Naive B cell (primary cell): ENCODE data around the gene MMP2. TPM values are rescaled to one million over a fixed set of nuclear protein-coding genes. Genes with fewer than 3 reads are reported as not detected.

ENCODE experiments used
- ATAC-seq, 2 donors: fragments of 150-1000 bp; cut with Tn5 transposase; 2 replicates each; pipeline ENCODE4 v1.10.0; 2021; ENCODE audit warnings: low read depth in 2 of 2, mild to moderate bottlenecking in 2 of 2, moderate library complexity in 2 of 2
- DNase-seq: peaks from one replicate; pipeline ENCODE4 v3.0.0; 2022
- H3K27ac Mint-ChIP-seq, 6 donors: one replicate each; pipeline ENCODE4 v1.8.0; 2020 to 2022; ENCODE audit warnings: mild to moderate bottlenecking in 6 of 6, mixed read lengths in 6 of 6, moderate library complexity in 5 of 6, inconsistent platforms in 2 of 6
- H3K27me3 Mint-ChIP-seq, 3 donors: one replicate each; pipeline ENCODE4 v1.8.0; 2021 to 2022; ENCODE audit warnings: mixed read lengths in 3 of 3, mild to moderate bottlenecking in 1 of 3
- H3K36me3 Mint-ChIP-seq, 2 donors: one replicate each; pipeline ENCODE4 v1.8.0; 2020 to 2022; ENCODE audit warnings: mixed read lengths in 2 of 2, inconsistent platforms in 1 of 2, mild to moderate bottlenecking in 1 of 2
- H3K4me1 Mint-ChIP-seq, 3 donors: one replicate each; pipeline ENCODE4 v1.8.0; 2020 to 2022; ENCODE audit warnings: mixed read lengths in 3 of 3, inconsistent platforms in 1 of 3, mild to moderate bottlenecking in 1 of 3, moderate library complexity in 1 of 3
- H3K4me3 Mint-ChIP-seq, 8 donors: one replicate each; pipeline ENCODE4 v1.8.0; 2020 to 2022; ENCODE audit warnings: mild to moderate bottlenecking in 8 of 8, mixed read lengths in 8 of 8, moderate library complexity in 8 of 8, inconsistent platforms in 2 of 8
- H3K9me3 Mint-ChIP-seq, 7 donors: one replicate each; pipeline ENCODE4 v1.8.0; 2020 to 2022; ENCODE audit warnings: mixed read lengths in 7 of 7, mild to moderate bottlenecking in 5 of 7, inconsistent platforms in 2 of 7, moderate library complexity in 1 of 7
- polyA plus RNA-seq, 6 donors: library from polyadenylated mRNA; unstranded; fragments of 300-500 nt; fragmentation: Illumina TruSeq; gene quantifications; one replicate each; pipeline ENCODE4 v1.2.3, GENCODE V29; 2021; ENCODE audit warnings: low read depth in 6 of 6

The MMP2 gene
- polyA plus RNA-seq, 6 donors from 2014 or later: not detected

- no peaks in the 10 kb centered on the region for H3K4me1 Mint-ChIP-seq
- no peaks in the 10 kb centered on the region for H3K36me3 Mint-ChIP-seq
- H3K27me3 Mint-ChIP-seq: peaks cover 0 to 12% (median 5%) of the 10 kb centered on the region in 3 donors
- peaks cover 0 to 2% (median 0%) of the 10 kb centered on the region in 7 donors for H3K9me3 Mint-ChIP-seq
- H3K4me3 Mint-ChIP-seq: no peak overlapping the region
- ATAC-seq: no peak
- DNase-seq: no peak
- no peak overlapping the region for H3K27ac Mint-ChIP-seq
Observed at GRCh38 chr16:55502801-55503366, 23.9 kb downstream of the MMP2 start.

DNA sequence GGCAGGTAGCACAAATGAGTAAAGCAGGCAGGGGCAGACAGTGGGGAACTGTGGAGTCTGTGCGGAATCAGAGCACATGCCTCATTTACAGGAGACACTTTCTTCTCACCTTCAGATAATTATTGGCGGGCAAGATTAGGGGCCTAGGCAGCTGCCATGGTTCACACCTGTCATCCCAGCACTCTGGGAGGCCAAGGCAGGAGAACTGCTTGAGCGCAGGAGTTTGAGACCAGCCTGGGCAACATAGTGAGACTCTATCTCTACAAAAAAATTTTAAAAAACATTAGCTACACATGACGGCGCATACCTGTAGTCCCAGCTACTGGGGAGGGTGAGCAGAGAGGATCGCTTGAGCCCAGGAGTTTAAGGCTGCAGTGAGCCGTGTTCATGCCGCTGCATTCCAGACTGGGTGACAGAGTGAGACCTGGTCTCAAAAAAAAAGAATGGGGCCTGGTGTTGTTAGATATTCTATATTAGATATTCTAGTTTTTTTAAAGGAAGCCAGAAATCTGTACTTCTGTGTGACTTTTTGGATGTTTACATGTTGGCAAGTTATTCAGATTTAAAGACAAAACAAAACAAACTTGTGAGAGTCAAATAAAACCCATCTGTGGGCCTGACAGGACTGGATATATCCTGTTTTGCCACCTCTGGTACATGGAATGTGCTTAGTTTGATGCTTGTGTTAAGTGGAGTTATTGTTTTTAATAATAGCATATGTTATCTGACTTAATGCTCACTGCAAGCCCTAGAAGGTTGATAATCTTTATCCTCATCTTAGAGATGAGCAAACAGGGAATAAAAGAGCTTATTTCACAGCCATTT, 24.9 kb downstream of the MMP2 start:
- ATAC-seq: no peak
- H3K4me3 Mint-ChIP-seq: no peak overlapping the region
- H3K27ac Mint-ChIP-seq: no peak overlapping the region
- peaks cover 6 to 22% (median 8%) of the 10 kb centered on the region in 3 donors for H3K27me3 Mint-ChIP-seq
- H3K9me3 Mint-ChIP-seq: peaks cover 0 to 2% (median 0%) of the 10 kb centered on the region in 7 donors
- no peaks in the 10 kb centered on the region for H3K36me3 Mint-ChIP-seq
- no peak for DNase-seq
- peaks cover 5 to 6% (median 6%) of the 10 kb centered on the region in 3 donors for H3K4me1 Mint-ChIP-seq

DNA sequence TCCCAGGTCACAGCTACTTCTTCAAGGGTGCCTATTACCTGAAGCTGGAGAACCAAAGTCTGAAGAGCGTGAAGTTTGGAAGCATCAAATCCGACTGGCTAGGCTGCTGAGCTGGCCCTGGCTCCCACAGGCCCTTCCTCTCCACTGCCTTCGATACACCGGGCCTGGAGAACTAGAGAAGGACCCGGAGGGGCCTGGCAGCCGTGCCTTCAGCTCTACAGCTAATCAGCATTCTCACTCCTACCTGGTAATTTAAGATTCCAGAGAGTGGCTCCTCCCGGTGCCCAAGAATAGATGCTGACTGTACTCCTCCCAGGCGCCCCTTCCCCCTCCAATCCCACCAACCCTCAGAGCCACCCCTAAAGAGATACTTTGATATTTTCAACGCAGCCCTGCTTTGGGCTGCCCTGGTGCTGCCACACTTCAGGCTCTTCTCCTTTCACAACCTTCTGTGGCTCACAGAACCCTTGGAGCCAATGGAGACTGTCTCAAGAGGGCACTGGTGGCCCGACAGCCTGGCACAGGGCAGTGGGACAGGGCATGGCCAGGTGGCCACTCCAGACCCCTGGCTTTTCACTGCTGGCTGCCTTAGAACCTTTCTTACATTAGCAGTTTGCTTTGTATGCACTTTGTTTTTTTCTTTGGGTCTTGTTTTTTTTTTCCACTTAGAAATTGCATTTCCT, 26.5 kb downstream of the MMP2 start:
- DNase-seq (no peak), ATAC-seq (no peak)
- peak overlapping the region in 1 of 6 donors; percentile 22 for H3K27ac Mint-ChIP-seq
- H3K9me3 Mint-ChIP-seq: peaks cover 0 to 2% (median 0%) of the 10 kb centered on the region in 7 donors
- H3K4me1 Mint-ChIP-seq: peaks cover 13 to 16% (median 16%) of the 10 kb centered on the region in 3 donors
- H3K27me3 Mint-ChIP-seq: peaks cover 13 to 35% (median 14%) of the 10 kb centered on the region in 3 donors
- H3K4me3 Mint-ChIP-seq: no peak overlapping the region
- no peaks in the 10 kb centered on the region for H3K36me3 Mint-ChIP-seq

DNA sequence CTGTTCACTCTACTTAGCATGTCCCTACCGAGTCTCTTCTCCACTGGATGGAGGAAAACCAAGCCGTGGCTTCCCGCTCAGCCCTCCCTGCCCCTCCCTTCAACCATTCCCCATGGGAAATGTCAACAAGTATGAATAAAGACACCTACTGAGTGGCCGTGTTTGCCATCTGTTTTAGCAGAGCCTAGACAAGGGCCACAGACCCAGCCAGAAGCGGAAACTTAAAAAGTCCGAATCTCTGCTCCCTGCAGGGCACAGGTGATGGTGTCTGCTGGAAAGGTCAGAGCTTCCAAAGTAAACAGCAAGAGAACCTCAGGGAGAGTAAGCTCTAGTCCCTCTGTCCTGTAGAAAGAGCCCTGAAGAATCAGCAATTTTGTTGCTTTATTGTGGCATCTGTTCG, 27.1 kb downstream of the MMP2 start:
- peaks cover 13 to 16% (median 16%) of the 10 kb centered on the region in 3 donors for H3K4me1 Mint-ChIP-seq
- no peak overlapping the region for H3K4me3 Mint-ChIP-seq
- ATAC-seq: no peak

GRCh38 chr16:55506708-55507107, 27.7 kb downstream of the MMP2 start:
- H3K4me1 Mint-ChIP-seq: peaks cover 13 to 16% (median 16%) of the 10 kb centered on the region in 3 donors
- peaks cover 13 to 35% (median 14%) of the 10 kb centered on the region in 3 donors for H3K27me3 Mint-ChIP-seq
- no peak for ATAC-seq
- no peak for DNase-seq
- H3K27ac Mint-ChIP-seq: no peak overlapping the region
- peaks cover 0 to 1% of the 10 kb centered on the region in 2 donors for H3K36me3 Mint-ChIP-seq
- peaks cover 0 to 4% (median 0%) of the 10 kb centered on the region in 7 donors for H3K9me3 Mint-ChIP-seq
- no peak overlapping the region for H3K4me3 Mint-ChIP-seq

More for the DNA sequence above, 27.1 kb downstream of the MMP2 start:
- DNase-seq: no peak
- Mint-ChIP-seq H3K9me3 (peaks cover 0 to 2% (median 0%) of the 10 kb centered on the region in 7 donors), H3K27ac (no peak overlapping the region), H3K27me3 (peaks cover 13 to 35% (median 14%) of the 10 kb centered on the region in 3 donors), H3K36me3 (no peaks in the 10 kb centered on the region)

GRCh38 chr16:55508271-55508921, 29.4 kb downstream of the MMP2 start:
- H3K27me3 Mint-ChIP-seq: peaks cover 13 to 35% (median 14%) of the 10 kb centered on the region in 3 donors
- no peak for DNase-seq
- peaks cover 11 to 12% of the 10 kb centered on the region in 2 donors for H3K36me3 Mint-ChIP-seq
- peak overlapping the region in 2 of 6 donors; percentile 26 to 56 for H3K27ac Mint-ChIP-seq
- H3K9me3 Mint-ChIP-seq: peaks cover 3 to 21% (median 12%) of the 10 kb centered on the region in 7 donors
- ATAC-seq: no peak
- peaks cover 13 to 16% (median 16%) of the 10 kb centered on the region in 3 donors for H3K4me1 Mint-ChIP-seq
- H3K4me3 Mint-ChIP-seq: peak overlapping the region; percentile 59 to 92 (median 80)

DNA sequence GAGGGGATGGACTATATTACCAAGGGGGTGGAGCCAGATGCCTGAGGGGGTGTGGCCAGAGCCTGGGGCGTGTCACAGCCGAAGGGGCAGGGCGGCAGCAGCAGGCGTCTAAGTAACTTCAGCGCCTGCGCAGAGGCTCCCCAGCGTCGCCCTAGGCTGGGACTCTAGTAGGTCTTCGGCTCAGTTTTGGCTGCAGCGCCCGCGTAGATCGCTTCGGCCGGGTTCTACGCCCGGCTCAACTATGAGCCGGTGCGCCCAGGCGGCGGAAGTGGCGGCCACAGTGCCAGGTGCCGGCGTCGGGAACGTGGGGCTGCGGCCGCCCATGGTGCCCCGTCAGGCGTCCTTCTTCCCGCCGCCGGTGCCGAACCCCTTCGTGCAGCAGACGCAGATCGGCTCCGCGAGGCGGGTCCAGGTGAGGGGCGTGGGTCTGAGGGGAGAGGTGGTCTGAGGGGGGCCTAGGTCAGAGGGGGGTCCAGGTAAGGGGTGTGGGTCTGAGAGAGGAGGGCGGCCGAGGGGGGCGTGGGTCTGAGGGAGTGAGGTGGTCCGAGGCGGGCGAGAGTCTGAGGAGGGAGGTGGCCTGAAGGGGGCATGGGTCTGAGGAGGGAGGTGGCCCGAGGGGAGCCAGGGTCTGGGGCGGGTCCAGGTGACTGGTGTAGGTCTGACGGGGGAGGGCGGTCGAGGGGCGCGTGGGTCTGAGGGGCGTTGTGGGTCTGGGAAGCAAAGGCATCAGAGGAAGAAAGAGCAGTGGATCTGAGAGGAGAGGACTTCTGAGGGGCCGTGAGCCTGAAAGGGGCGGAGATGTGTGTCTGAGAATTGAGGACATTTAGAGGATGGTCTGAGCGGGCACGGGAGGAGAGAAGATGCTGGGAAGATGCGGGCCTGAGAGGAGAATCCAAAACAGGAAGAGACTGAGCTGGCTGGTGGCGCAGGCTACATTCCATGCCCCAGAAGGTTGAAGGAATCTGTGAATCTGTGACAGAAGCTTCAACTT, 30.2 kb downstream of the MMP2 start, which contains the start of gene LPCAT2:
TSS of gene LPCAT2 (plus strand) at position 132 of the 991 bp plus-strand sequence. CDS start at position 242, 110 bp downstream.
- Mint-ChIP-seq H3K27me3 (peaks cover 13 to 35% (median 14%) of the 10 kb centered on the region in 3 donors), H3K36me3 (peaks cover 13 to 14% of the 10 kb centered on the region in 2 donors), H3K4me3 (peak within 1 kb of the TSS; percentile 71 to 92 (median 80)), H3K9me3 (peaks cover 3 to 25% (median 12%) of the 10 kb centered on the region in 7 donors), H3K4me1 (peaks cover 13 to 16% (median 16%) of the 10 kb centered on the region in 3 donors), H3K27ac (peak within 1 kb of the TSS in 2 of 6 donors; percentile 26 to 56)
- peak; percentile 17 for DNase-seq
- peak; percentile 68 to 75 for ATAC-seq

DNA sequence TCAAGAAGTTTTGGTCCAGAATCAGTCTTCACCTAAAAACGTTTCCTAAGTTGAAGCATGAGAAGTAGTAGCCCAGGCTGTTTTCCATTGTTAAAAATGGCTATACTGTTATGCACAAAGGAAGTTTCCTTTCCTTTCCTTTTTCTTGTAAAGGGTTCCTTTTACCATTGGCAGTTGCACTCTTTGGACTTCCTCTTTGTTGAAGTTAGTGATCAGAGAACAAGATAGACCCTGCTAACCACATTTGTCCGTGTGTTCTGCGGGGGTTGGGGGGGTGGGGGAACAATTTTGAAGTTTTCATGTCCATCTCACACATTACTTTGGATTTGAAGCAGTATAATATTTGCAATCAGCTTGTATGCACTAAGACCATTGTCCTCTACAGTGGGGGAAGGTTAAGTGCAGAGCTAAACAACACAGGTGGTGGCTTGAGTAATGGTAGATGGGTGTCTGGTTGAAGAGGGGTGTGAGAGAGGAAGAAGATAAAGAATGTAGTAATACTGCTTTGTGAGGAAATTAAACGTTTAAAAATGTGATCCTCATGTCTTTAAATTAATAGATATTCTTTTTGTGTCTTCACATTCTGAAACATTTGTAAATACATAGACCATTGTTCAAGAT, 31.3 kb downstream of the MMP2 start:
- DNase-seq: no peak
- ATAC-seq: peak in 1 of 2 donors; percentile 33

DNA sequence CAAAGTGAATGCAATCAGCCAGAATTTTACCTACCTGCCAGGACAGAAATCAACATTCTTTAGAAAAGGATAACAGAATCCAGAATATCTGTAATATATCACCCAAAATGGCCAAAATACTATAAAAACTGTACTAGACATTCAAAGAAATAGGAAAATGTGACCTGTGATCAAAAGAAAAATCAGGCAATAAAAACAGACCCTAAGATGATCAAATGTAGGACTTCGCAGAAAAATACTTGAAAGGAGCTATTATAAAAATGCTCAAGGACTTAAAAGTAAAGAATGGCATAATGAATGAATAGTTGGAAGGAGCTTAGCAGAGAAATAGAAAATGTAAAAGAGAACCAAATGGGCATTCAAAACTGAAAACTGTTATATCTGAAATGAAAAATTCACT, 33.9 kb downstream of the MMP2 start:
- ATAC-seq (no peak), DNase-seq (no peak)
- H3K4me1 Mint-ChIP-seq: peaks cover 13 to 16% (median 16%) of the 10 kb centered on the region in 3 donors
- H3K36me3 Mint-ChIP-seq: peaks cover 13 to 14% of the 10 kb centered on the region in 2 donors
- peaks cover 11 to 23% (median 14%) of the 10 kb centered on the region in 3 donors for H3K27me3 Mint-ChIP-seq
- no peak overlapping the region for H3K27ac Mint-ChIP-seq
- H3K4me3 Mint-ChIP-seq: no peak overlapping the region
- peaks cover 3 to 25% (median 12%) of the 10 kb centered on the region in 7 donors for H3K9me3 Mint-ChIP-seq

More for the DNA sequence above, 31.3 kb downstream of the MMP2 start:
- Mint-ChIP-seq H3K36me3 (peaks cover 13 to 14% of the 10 kb centered on the region in 2 donors), H3K9me3 (peaks cover 3 to 25% (median 12%) of the 10 kb centered on the region in 7 donors), H3K4me3 (peak overlapping the region; percentile 71 to 92 (median 80)), H3K4me1 (peaks cover 13 to 16% (median 16%) of the 10 kb centered on the region in 3 donors), H3K27ac (no peak overlapping the region), H3K27me3 (peaks cover 13 to 35% (median 14%) of the 10 kb centered on the region in 3 donors)

- Mint-ChIP-seq H3K36me3 (peaks cover 13 to 14% of the 10 kb centered on the region in 2 donors), H3K4me1 (peaks cover 10 to 14% (median 13%) of the 10 kb centered on the region in 3 donors), H3K27me3 (peaks cover 6 to 16% (median 12%) of the 10 kb centered on the region in 3 donors), H3K27ac (peak overlapping the region in 1 of 6 donors; percentile 7), H3K4me3 (no peak overlapping the region), H3K9me3 (peaks cover 3 to 30% (median 12%) of the 10 kb centered on the region in 7 donors)
- ATAC-seq (no peak), DNase-seq (no peak)
Observed at GRCh38 chr16:55513616-55514015, 34.6 kb downstream of the MMP2 start.

DNA sequence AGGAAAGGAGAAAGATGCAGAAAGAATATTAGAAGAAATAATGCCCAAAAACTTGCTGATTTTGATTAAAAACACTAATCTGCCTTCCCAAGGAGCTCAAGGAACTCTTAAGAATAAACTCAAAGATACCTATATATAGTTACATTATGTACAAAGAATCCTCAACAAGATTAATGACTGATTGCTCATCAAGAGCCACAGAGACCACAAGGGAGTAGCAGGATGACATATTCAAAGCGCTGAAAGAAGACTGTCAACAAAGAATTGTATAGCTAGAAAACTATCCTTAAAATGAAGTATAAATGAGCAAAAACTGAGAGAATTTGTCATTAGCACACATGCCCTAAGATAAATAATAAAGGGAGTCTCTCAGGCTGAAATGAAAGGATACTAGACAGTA, 36.1 kb downstream of the MMP2 start:
- Mint-ChIP-seq H3K4me1 (peaks cover 0 to under 1% (median 0%) of the 10 kb centered on the region in 3 donors), H3K36me3 (peaks cover 13 to 14% of the 10 kb centered on the region in 2 donors), H3K9me3 (peaks cover 3 to 30% (median 14%) of the 10 kb centered on the region in 7 donors), H3K27me3 (peaks cover 0 to 1% (median 0%) of the 10 kb centered on the region in 3 donors), H3K4me3 (no peak overlapping the region), H3K27ac (no peak overlapping the region)
- DNase-seq: no peak
- no peak for ATAC-seq
